Stimulated activated naive CD8-positive, alpha-beta T cell treated with anti-CD3 and anti-CD28 coated beads, Interleukin-15, amount 100 ng/mL, for 72 hours (primary cell): ENCODE results near the gene CLDN24.

Experiments
- ATAC-seq: fragments of 150-1000 bp; cut with Tn5 transposase; 2 replicates; pipeline ENCODE4 v1.10.0; 2021; ENCODE audit warnings: mild to moderate bottlenecking, moderate library complexity
- DNase-seq, 2 donors: peaks; one replicate each; pipeline ENCODE4 v3.0.0; 2021 to 2022
- H3K27ac Mint-ChIP-seq, 2 donors: one replicate each; pipeline ENCODE4 v1.8.0; 2022; ENCODE audit warnings: mild to moderate bottlenecking in 2 of 2, mixed read lengths in 2 of 2, moderate library complexity in 2 of 2
- H3K27me3 Mint-ChIP-seq: one replicate; pipeline ENCODE4 v1.8.0; 2022; ENCODE audit warnings: mixed read lengths
- H3K4me1 Mint-ChIP-seq: one replicate; pipeline ENCODE4 v1.8.0; 2022; ENCODE audit warnings: mild to moderate bottlenecking, mixed read lengths
- H3K4me3 Mint-ChIP-seq, 2 donors: one replicate each; pipeline ENCODE4 v1.8.0; 2022; ENCODE audit warnings: mild to moderate bottlenecking in 2 of 2, mixed read lengths in 2 of 2, moderate library complexity in 1 of 2
- H3K9me3 Mint-ChIP-seq, 2 donors: one replicate each; pipeline ENCODE4 v1.8.0; 2022; ENCODE audit warnings: mixed read lengths in 2 of 2

CLDN24 gene

GRCh38 chr4:183314806-183315205 is 7.4 kb downstream of the CLDN24 start:
- Mint-ChIP-seq H3K4me1 (no peaks in the 10 kb centered on the region), H3K27ac (no peak overlapping the region), H3K27me3 (no peaks in the 10 kb centered on the region), H3K4me3 (no peak overlapping the region), H3K9me3 (no peaks in the 10 kb centered on the region)
- ATAC-seq = no peak
- DNase-seq = no peak

GRCh38 chr4:183314336-183314735 is 7.9 kb downstream of the CLDN24 start:
- no peaks in the 10 kb centered on the region for H3K4me1 Mint-ChIP-seq
- no peak overlapping the region for H3K4me3 Mint-ChIP-seq
- H3K9me3 Mint-ChIP-seq = no peaks in the 10 kb centered on the region
- ATAC-seq (no peak), DNase-seq (no peak)
- H3K27ac Mint-ChIP-seq = no peak overlapping the region
- no peaks in the 10 kb centered on the region for H3K27me3 Mint-ChIP-seq

- Mint-ChIP-seq H3K4me3 (no peak overlapping the region), H3K27ac (no peak overlapping the region), H3K9me3 (no peaks in the 10 kb centered on the region), H3K4me1 (no peaks in the 10 kb centered on the region), H3K27me3 (no peaks in the 10 kb centered on the region)
- ATAC-seq (no peak), DNase-seq (no peak)
These were observed 9.4 kb downstream of the CLDN24 start for GRCh38 chr4:183312841-183313240.

- ATAC-seq (no peak), DNase-seq (no peak)
- Mint-ChIP-seq H3K9me3 (no peaks in the 10 kb centered on the region), H3K4me1 (no peaks in the 10 kb centered on the region), H3K4me3 (no peak overlapping the region), H3K27ac (no peak overlapping the region), H3K27me3 (no peaks in the 10 kb centered on the region)
These were observed 15.4 kb downstream of the CLDN24 start for GRCh38 chr4:183306811-183307210.

DNA sequence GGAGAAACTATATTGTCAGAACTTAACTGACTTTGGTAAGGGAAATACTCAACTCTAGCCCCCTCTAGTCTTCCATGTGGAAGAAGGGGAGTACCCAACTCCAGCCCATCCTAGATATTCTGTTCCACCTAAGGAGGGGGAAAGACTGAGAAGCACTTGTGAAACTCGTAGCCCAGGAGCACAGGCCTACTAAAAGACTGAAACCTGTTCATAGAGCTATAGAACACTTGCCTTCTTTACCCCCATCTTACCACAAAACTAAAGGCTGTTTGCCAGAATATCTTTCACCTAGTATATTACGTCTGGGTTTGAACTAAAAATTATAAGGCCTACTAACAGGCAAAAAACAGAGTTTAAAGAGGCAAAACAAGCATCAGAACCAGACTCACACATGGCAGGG is 17.7 kb downstream of the CLDN24 start:
- Mint-ChIP-seq H3K4me3 (no peak overlapping the region), H3K27ac (no peak overlapping the region), H3K27me3 (no peaks in the 10 kb centered on the region), H3K9me3 (no peaks in the 10 kb centered on the region), H3K4me1 (no peaks in the 10 kb centered on the region)
- no peak for DNase-seq
- no peak for ATAC-seq

DNA sequence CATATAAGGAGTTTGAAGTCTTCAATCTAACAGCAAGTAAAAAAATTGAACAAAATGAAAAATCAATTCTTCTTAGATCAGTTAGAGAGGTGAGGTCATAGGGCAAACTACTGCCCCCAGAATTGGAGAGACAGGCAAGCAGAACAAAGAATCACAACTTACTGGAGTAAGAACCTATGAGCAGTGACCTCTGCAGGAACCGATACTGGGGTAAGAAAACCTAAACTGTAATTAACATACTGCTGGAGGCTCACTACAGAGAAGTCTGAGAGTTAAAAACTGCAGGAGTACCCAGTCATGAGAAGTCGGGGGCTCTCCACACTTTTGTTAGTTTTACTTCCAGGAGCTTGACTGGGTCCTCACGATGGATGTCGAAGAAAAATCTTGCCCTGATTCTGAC is 18.2 kb downstream of the CLDN24 start:
- Mint-ChIP-seq H3K9me3 (no peaks in the 10 kb centered on the region), H3K27ac (no peak overlapping the region), H3K27me3 (no peaks in the 10 kb centered on the region), H3K4me3 (no peak overlapping the region), H3K4me1 (no peaks in the 10 kb centered on the region)
- DNase-seq (no peak), ATAC-seq (no peak)

DNA sequence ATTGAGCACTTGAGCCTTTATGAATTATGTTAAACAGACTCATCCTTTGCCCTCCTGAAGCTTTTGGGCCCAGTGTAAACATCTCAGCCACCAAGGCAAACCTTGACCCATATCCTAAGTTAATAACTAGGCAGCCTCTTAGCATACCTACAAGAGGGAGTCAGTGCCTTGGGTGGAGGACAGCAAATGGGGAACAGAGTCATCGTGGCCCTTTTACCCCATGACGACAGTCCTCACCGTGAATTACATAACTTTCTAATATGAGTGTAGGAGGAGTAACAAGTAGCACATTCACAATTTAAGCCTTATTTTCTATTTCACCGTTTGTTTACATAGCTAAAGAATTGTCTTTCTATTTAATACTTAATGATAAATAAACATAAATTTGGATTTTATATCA is 18.9 kb downstream of the CLDN24 start:
- no peak for ATAC-seq
- no peak for DNase-seq
- no peaks in the 10 kb centered on the region for H3K4me1 Mint-ChIP-seq
- H3K27ac Mint-ChIP-seq = no peak overlapping the region
- H3K9me3 Mint-ChIP-seq = no peaks in the 10 kb centered on the region
- H3K4me3 Mint-ChIP-seq = no peak overlapping the region
- H3K27me3 Mint-ChIP-seq = no peaks in the 10 kb centered on the region

- DNase-seq (no peak), ATAC-seq (no peak)
- Mint-ChIP-seq H3K4me1 (no peaks in the 10 kb centered on the region), H3K9me3 (no peaks in the 10 kb centered on the region), H3K27me3 (no peaks in the 10 kb centered on the region), H3K27ac (no peak overlapping the region), H3K4me3 (no peak overlapping the region)
These were observed 21.6 kb downstream of the CLDN24 start for GRCh38 chr4:183300655-183301054.

GRCh38 chr4:183300070-183300469 is 22.2 kb downstream of the CLDN24 start:
- H3K9me3 Mint-ChIP-seq = no peaks in the 10 kb centered on the region
- no peak for ATAC-seq
- no peak overlapping the region for H3K27ac Mint-ChIP-seq
- H3K4me3 Mint-ChIP-seq = no peak overlapping the region
- H3K4me1 Mint-ChIP-seq = no peaks in the 10 kb centered on the region
- DNase-seq = no peak
- H3K27me3 Mint-ChIP-seq = no peaks in the 10 kb centered on the region

- ATAC-seq (no peak), DNase-seq (no peak)
- Mint-ChIP-seq H3K4me3 (no peak overlapping the region), H3K27me3 (no peaks in the 10 kb centered on the region), H3K4me1 (no peaks in the 10 kb centered on the region), H3K27ac (no peak overlapping the region), H3K9me3 (no peaks in the 10 kb centered on the region)
These were observed 22.8 kb downstream of the CLDN24 start for GRCh38 chr4:183299464-183299863.

- H3K27me3 Mint-ChIP-seq = no peaks in the 10 kb centered on the region
- H3K27ac Mint-ChIP-seq = no peak overlapping the region
- H3K9me3 Mint-ChIP-seq = no peaks in the 10 kb centered on the region
- H3K4me1 Mint-ChIP-seq = no peaks in the 10 kb centered on the region
- no peak for DNase-seq
- ATAC-seq = no peak
- no peak overlapping the region for H3K4me3 Mint-ChIP-seq
These were observed 24.6 kb downstream of the CLDN24 start for GRCh38 chr4:183297675-183298074.

DNA sequence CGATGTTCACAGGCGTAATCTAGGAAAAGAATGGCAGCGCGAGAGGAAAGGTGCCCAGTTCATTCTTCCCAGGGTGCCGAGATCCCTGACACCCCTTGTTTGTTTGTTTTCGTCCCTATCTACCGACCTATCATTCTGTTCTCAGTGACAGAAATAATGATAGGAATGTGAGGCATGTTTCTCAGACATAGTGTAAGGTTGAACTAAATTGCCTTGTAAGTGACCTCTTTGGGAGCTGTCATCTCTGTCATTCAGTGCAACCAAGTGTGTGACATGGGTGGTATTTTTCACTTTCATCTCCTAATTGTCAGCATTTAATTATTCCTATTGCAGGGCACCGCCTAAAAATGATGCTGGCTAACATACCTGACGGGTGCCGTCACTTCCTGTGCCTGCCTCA is 26.5 kb downstream of the CLDN24 start:
- no peak overlapping the region for H3K4me3 Mint-ChIP-seq
- H3K9me3 Mint-ChIP-seq = no peaks in the 10 kb centered on the region
- ATAC-seq (no peak), DNase-seq (no peak)
- no peaks in the 10 kb centered on the region for H3K27me3 Mint-ChIP-seq
- H3K27ac Mint-ChIP-seq = no peak overlapping the region
- H3K4me1 Mint-ChIP-seq = no peaks in the 10 kb centered on the region

DNA sequence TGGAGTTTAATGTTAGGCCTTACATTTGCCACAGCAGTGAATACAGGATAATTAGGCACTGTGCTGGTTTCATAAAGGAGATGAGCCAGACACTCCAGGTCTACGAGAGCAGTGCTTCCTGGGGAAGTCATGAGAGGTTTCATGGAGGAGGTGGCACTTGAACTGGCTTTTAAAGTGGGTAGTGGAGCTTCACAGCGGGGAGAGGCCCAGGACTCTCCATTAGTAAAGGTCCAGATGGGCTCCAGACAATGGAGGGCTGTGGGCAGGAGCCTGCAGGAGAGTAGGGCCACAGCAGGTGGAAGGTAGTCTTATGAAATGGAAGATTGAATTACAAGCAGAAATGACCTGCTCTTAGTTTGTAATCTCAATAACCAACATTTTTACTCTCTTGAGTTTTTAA is 31.2 kb downstream of the CLDN24 start:
- Mint-ChIP-seq H3K4me3 (no peak overlapping the region), H3K27ac (no peak overlapping the region), H3K4me1 (no peaks in the 10 kb centered on the region), H3K9me3 (no peaks in the 10 kb centered on the region), H3K27me3 (no peaks in the 10 kb centered on the region)
- DNase-seq (no peak), ATAC-seq (no peak)

- no peaks in the 10 kb centered on the region for H3K4me1 Mint-ChIP-seq
- no peaks in the 10 kb centered on the region for H3K9me3 Mint-ChIP-seq
- no peaks in the 10 kb centered on the region for H3K27me3 Mint-ChIP-seq
- H3K27ac Mint-ChIP-seq = no peak overlapping the region
- no peak for DNase-seq
- no peak overlapping the region for H3K4me3 Mint-ChIP-seq
- no peak for ATAC-seq
These were observed 32.5 kb downstream of the CLDN24 start for GRCh38 chr4:183289688-183290087.

DNA sequence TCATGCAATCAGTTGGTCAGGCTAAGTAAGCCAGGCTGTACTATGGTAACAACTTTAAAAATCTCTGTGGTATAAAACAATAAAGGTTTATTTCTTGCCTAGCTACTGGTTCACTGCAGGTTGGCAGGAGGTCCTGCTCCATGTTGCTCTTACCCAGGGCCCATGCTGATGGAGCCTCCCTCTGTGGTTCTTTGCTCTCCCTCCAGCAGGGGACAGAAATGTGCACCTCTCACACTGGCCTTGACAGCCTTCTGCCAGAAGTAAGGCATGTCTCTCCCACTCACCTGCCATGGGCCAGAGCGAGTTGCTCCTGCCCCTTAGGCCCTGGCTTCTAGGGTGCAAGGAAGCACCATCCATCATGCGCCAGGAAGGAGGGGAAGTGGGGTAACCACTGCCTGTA is 33.3 kb downstream of the CLDN24 start:
- Mint-ChIP-seq H3K27me3 (no peaks in the 10 kb centered on the region), H3K4me3 (no peak overlapping the region), H3K27ac (no peak overlapping the region), H3K4me1 (no peaks in the 10 kb centered on the region), H3K9me3 (no peaks in the 10 kb centered on the region)
- ATAC-seq = no peak
- no peak for DNase-seq

- Mint-ChIP-seq H3K9me3 (no peaks in the 10 kb centered on the region), H3K27me3 (no peaks in the 10 kb centered on the region), H3K27ac (no peak overlapping the region), H3K4me1 (no peaks in the 10 kb centered on the region), H3K4me3 (no peak overlapping the region)
- DNase-seq (no peak), ATAC-seq (no peak)
These were observed 34.5 kb downstream of the CLDN24 start for GRCh38 chr4:183287677-183288076.

DNA sequence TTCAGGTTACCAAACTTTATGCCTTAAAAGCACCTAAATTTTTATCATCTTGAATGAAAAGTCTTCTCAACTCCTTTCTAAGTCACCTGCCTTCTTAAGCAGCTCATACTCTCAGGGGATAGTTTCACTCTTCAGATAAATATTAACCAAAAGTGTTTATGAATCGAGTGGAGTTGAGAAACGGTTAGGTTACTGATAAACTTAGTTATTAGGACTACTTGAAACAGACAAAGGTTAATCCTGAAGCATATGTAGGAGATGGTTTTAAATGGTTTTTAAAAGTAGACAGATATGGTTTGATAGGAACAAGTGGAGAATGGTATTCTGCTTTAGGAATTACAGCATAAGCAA is 34.9 kb downstream of the CLDN24 start:
- H3K27ac Mint-ChIP-seq = no peak overlapping the region
- DNase-seq = no peak
- no peak overlapping the region for H3K4me3 Mint-ChIP-seq

More for the DNA sequence above, 34.9 kb downstream of the CLDN24 start:
- no peaks in the 10 kb centered on the region for H3K9me3 Mint-ChIP-seq
- ATAC-seq = no peak
- no peaks in the 10 kb centered on the region for H3K27me3 Mint-ChIP-seq
- no peaks in the 10 kb centered on the region for H3K4me1 Mint-ChIP-seq
